SH-SY5Y (cell line): Measurements from ENCODE around the gene ADCY9.

Source experiments
- GATA2 ChIP-seq: IDR thresholded peaks from 2 replicates; pipeline ENCODE4 v1.6.1; 2011; ENCODE audit warnings: mild to moderate bottlenecking, low read depth, low read length
- GATA3 ChIP-seq: IDR thresholded peaks from 2 replicates; pipeline ENCODE4 v1.6.1; 2011; ENCODE audit warnings: low read depth, mild to moderate bottlenecking, low read length, moderate library complexity

DNA sequence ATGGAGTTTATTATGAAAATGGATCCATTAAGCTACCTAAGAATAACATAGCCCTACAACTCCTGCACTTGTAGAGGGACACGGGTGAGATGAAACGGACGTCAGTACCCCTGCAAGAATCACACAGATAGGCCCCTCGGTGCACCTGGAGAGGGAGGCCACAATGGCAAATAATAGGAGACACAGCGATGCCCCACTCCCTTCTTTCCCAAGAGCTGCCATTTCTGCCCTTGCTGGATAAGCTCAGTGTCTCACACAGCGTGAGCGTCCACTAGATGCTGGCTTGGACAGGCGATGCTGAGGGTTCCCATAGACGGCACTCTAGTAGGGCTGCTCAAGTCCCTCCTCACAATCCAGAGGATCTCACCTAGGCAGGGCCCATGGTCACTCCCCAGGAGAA, 67.8 kb downstream of the ADCY9 start:
- TF ChIP-seq GATA2: no peak
- TF ChIP-seq GATA3: no peak
